GM12878 (cell line): ENCODE data around the gene CAMKK1. TPM values are rescaled to one million over a fixed set of nuclear protein-coding genes. Genes with fewer than 3 reads are reported as not detected.

Source experiments
- ATAC-seq: fragments of 200-7000 bp; cut with Tn5 transposase; 3 replicates; pipeline ENCODE4 v1.9.1; 2020; ENCODE audit warnings: mild to moderate bottlenecking, moderate library complexity
- BruUV-seq: library from RNA; stranded (reverse); fragments of 400-500 nt; replicated peaks from 2 replicates; lab custom pipeline; 2021; lab: Mats Ljungman, UMichigan
- CTCF ChIA-PET: fragments of 300-600 bp; sonication (Branson Sonifier 250); formaldehyde crosslinking; extraction: SDS; loops from one replicate; lab custom pipeline; 2021; ENCODE audit warnings: inconsistent platforms; lab: Yijun Ruan, JAX
- POLR2A ChIA-PET: fragments of 350-600 bp; formaldehyde crosslinking; extraction: SDS; loops from one replicate; lab custom pipeline; 2021; ENCODE audit warnings: inconsistent platforms; lab: Charles Lee
- RAD21 ChIA-PET: fragments of 300-600 bp; sonication (Branson Sonifier 250); formaldehyde crosslinking; loops from one replicate; lab custom pipeline; 2023; ENCODE audit warnings: antibody characterized with exemption; ENCODE audit not compliant: unreplicated experiment; lab: Charles Lee
- SMC1A ChIA-PET: fragments of 300-600 bp; sonication (Branson Sonifier 250); formaldehyde crosslinking; loops from one replicate; lab custom pipeline; 2023; ENCODE audit not compliant: unreplicated experiment, uncharacterized antibody; lab: Charles Lee
- DNase-seq: peaks from one replicate; pipeline ENCODE4 v3.0.0-alpha.2; 2011; ENCODE audit warnings: low read depth, low spot score
- FAIRE-seq: peaks from 3 replicates; lab custom pipeline; 2011; peaks lifted over from hg19 to GRCh38; lab: Jason Lieb, UNC
- H2AFZ ChIP-seq: 2 replicates; pipeline ENCODE4 v1.6.0; 2011; ENCODE audit warnings: low read depth, low read length, control low read depth; ENCODE audit not compliant: control insufficient read depth
- H3K27ac ChIP-seq: 2 replicates; pipeline ENCODE4 v1.5.1; 2011; ENCODE audit warnings: control low read depth; ENCODE audit not compliant: control insufficient read depth, insufficient read depth
- H3K27me3 ChIP-seq, 2 experiments: replicated peaks in 1 of 2; 2 replicates each; pipeline versions ENCODE4 v1.6.0 to v1.6.1; 2011; ENCODE audit warnings: low read length in 1 of 2; ENCODE audit not compliant: control insufficient read depth in 2 of 2, insufficient read depth in 2 of 2
- H3K36me3 ChIP-seq, 2 experiments: 2 replicates each; pipeline ENCODE4 v1.5.1; 2011; ENCODE audit warnings: low read length in 1 of 2; ENCODE audit not compliant: control insufficient read depth in 2 of 2, insufficient read depth in 2 of 2
- H3K4me1 ChIP-seq: 2 replicates; pipeline ENCODE4 v1.6.1; 2011; ENCODE audit warnings: mild to moderate bottlenecking, low read length, moderate library complexity, mixed read lengths; ENCODE audit not compliant: control insufficient read depth, insufficient read depth
- H3K4me2 ChIP-seq: 2 replicates; pipeline ENCODE4 v1.6.0; 2011; ENCODE audit warnings: control low read depth; ENCODE audit not compliant: control insufficient read depth, insufficient read depth
- H3K4me3 ChIP-seq: fragments of 200-600 bp; sonication (generic); 2 replicates; pipeline ENCODE4 v1.5.1; 2016
- H3K79me2 ChIP-seq: 2 replicates; pipeline ENCODE4 v1.6.0; 2011; ENCODE audit warnings: low read length; ENCODE audit not compliant: control insufficient read depth, insufficient read depth
- H3K9ac ChIP-seq: 2 replicates; pipeline ENCODE4 v1.8.0; 2011; ENCODE audit warnings: low read length, control low read depth, mixed read lengths; ENCODE audit not compliant: control insufficient read depth, insufficient read depth
- H3K9me3 ChIP-seq: replicated peaks from 3 replicates; pipeline ENCODE4 v1.5.1; 2011; ENCODE audit warnings: mild to moderate bottlenecking, low read length; ENCODE audit not compliant: control insufficient read depth, insufficient read depth
- H4K20me1 ChIP-seq: 2 replicates; pipeline ENCODE4 v1.6.0; 2011; ENCODE audit not compliant: control insufficient read depth, insufficient read depth
- CBX3 ChIP-seq: fragments of 200-600 bp; sonication (generic); IDR thresholded peaks from 2 replicates; pipeline ENCODE4 v1.6.1; 2016; ENCODE audit warnings: low read depth, borderline replicate concordance
- CEBPZ ChIP-seq: fragments of 150-350 bp; IDR thresholded peaks from 2 replicates; pipeline ENCODE4 v1.6.1; 2016; ENCODE audit warnings: low read depth, low read length
- FOXM1 ChIP-seq: IDR thresholded peaks from 2 replicates; pipeline ENCODE4 v1.6.1; 2012; ENCODE audit warnings: low read depth, mild to moderate bottlenecking, inconsistent platforms, low read length, moderate library complexity
- GABPA ChIP-seq: IDR thresholded peaks from 2 replicates; pipeline ENCODE4 v1.6.1; 2014; ENCODE audit warnings: antibody characterized with exemption, low read depth, mild to moderate bottlenecking, inconsistent platforms
- GATAD2B ChIP-seq: fragments of 450-650 bp; conservative IDR thresholded peaks from 2 replicates; pipeline ENCODE4 v1.6.1; 2017; ENCODE audit warnings: low read depth, mild to moderate bottlenecking, moderate library complexity
- IRF4 ChIP-seq: IDR thresholded peaks from 2 replicates; pipeline ENCODE4 v1.6.1; 2011; ENCODE audit warnings: low read depth, low read length
- MEF2A ChIP-seq: IDR thresholded peaks from 2 replicates; pipeline ENCODE4 v1.6.1; 2011; ENCODE audit warnings: low read depth, mild to moderate bottlenecking, low read length, moderate library complexity; ENCODE audit not compliant: insufficient read depth
- NFIC ChIP-seq: IDR thresholded peaks from 2 replicates; pipeline ENCODE4 v1.6.1; 2012; ENCODE audit warnings: low read depth, mild to moderate bottlenecking, inconsistent platforms, low read length, moderate library complexity
- NR2F1 ChIP-seq: fragments of 450-650 bp; conservative IDR thresholded peaks from 2 replicates; pipeline ENCODE4 v1.6.1; 2017; ENCODE audit warnings: mild to moderate bottlenecking
- POLR2AphosphoS2 ChIP-seq: IDR thresholded peaks from 2 replicates; pipeline ENCODE4 v1.6.1; 2011; ENCODE audit warnings: low read depth, mild to moderate bottlenecking, low read length, improper control_type of control experiment, moderate library complexity
- RELB ChIP-seq: fragments of 450-650 bp; IDR thresholded peaks from 2 replicates; pipeline ENCODE4 v1.6.1; 2017; ENCODE audit warnings: low read depth, mild to moderate bottlenecking, moderate library complexity
- ZNF217 ChIP-seq: fragments of 450-650 bp; IDR thresholded peaks from 2 replicates; pipeline ENCODE4 v1.6.1; 2017; ENCODE audit warnings: antibody characterized with exemption, mild to moderate bottlenecking
- WGBS: methylation state at CpG from one replicate; pipeline ENCODE4 v1.1.6; 2016; ENCODE audit warnings: low lambda C conversion rate; ENCODE audit not compliant: insufficient replicate concordance, insufficient coverage; ENCODE audit errors: missing lambda C conversion rate; 5-methylcytosine and 5-hydroxymethylcytosine counted together
- in situ Hi-C: fragments of 300-500 bp; cut with MboI; formaldehyde crosslinking; loops from 9 replicates; pipeline ENCODE4 v1.14.3; 2018; ENCODE audit warnings: mixed read lengths
- intact Hi-C: fragments of 100-400 bp; cut with micrococcal nuclease; formaldehyde crosslinking; loops from one replicate; pipeline ENCODE4 v1.14.2; 2022; ENCODE audit not compliant: unreplicated experiment
- polyA plus RNA-seq, 11 experiments: library from polyadenylated mRNA; depleted of rRNA in 4 of 11; unstranded in 6 of 11; stranded (reverse) in 5 of 11; fragments of >200 nt; fragmentation: Nextera tagmentation in 4 of 11; fragmentation: Illumina TruSeq in 1 of 11; extraction: Ambion mirVana in 4 of 11; extraction: Trizol in 1 of 11; gene quantifications; 1 replicate in 1 of 11; 2 replicates in 10 of 11; pipeline versions ENCODE4 v1.2.1 to v1.2.3, GENCODE V29; 2011 to 2016; ENCODE audit warnings: inconsistent platforms in 2 of 11, missing spikeins in 2 of 11, low read depth in 1 of 11
- total RNA-seq, 4 experiments: library from RNA; depleted of rRNA in 3 of 4; stranded (reverse); fragments of >200 nt in 3 of 4; fragmentation: Illumina TruSeq in 1 of 4; extraction: Trizol in 1 of 4; gene quantifications; 2 replicates each; pipeline versions ENCODE4 v1.2.1 to v1.2.3, GENCODE V29; 2013 to 2021

CAMKK1 gene
- total and polyA plus RNA-seq, 10 of the 15 experiments (the other 5 are each of a cell fraction or from before 2014, with no cell fraction given), result 0.06 to 0.84 (median 0.37) TPM

GRCh38 chr17:3894188-3894587, 1.3 kb upstream of the CAMKK1 start:
- Histone ChIP-seq H3K4me1 (peaks cover 3% of the 10 kb centered on the region), H3K27ac (no peak overlapping the region), H2AFZ (no peak overlapping the region), H3K27me3 (peaks cover 0 to 2% of the 10 kb centered on the region in 2 experiments; a peak in 1 of 4 replicates), H3K9me3 (no peaks in the 10 kb centered on the region), H3K9ac (no peak overlapping the region), H3K79me2 (no peaks in the 10 kb centered on the region), H3K4me2 (no peak overlapping the region), H3K36me3 (no peaks in the 10 kb centered on the region), H4K20me1 (no peaks in the 10 kb centered on the region), H3K4me3 (no peak overlapping the region)
- RAD21 ChIA-PET, result no interaction called here
- intact Hi-C loops (no loop called here), in situ Hi-C loops (no loop called here)
- DNase-seq (no peak), ATAC-seq (no peak), FAIRE-seq (no peak)
- no TSS peak for BruUV-seq
- SMC1A ChIA-PET, result interaction anchor here (0.6 to 1.6 kb wide), 4 partner anchors 9 to 48 kb away, joined by 3 to 4 read pairs (median 3); no protein-coding TSS in a partner anchor
- POLR2A ChIA-PET, result no interaction called here
- 68% methylated on average over 5 of the region's 5 CpGs for WGBS
- TF ChIP-seq GABPA (no peak), FOXM1 (no peak), CEBPZ (no peak), MEF2A (no peak), IRF4 (no peak), CBX3 (no peak), GATAD2B (no peak), NR2F1 (no peak), RELB (no peak), POLR2AphosphoS2 (no peak), NFIC (no peak), ZNF217 (no peak)
- CTCF ChIA-PET, result interaction anchor here (1.0 to 2.0 kb wide), 6 partner anchors 11 to 212 kb away, joined by 3 to 15 read pairs (median 6); partner anchors contain the start of gene NCBP3
